Endothelial cell of umbilical vein (primary cell): Measurements from ENCODE around the gene APOO.

ENCODE experiments used
- EZH2 ChIP-seq: IDR thresholded peaks from 2 replicates; pipeline ENCODE4 v1.6.1; 2012; ENCODE audit warnings: borderline replicate concordance, low read depth, mild to moderate bottlenecking, moderate library complexity, low read length, inconsistent platforms; ENCODE audit not compliant: severe bottlenecking
- JUN ChIP-seq: IDR thresholded peaks from 2 replicates; pipeline ENCODE4 v1.6.1; 2011; ENCODE audit warnings: borderline replicate concordance, low read depth; ENCODE audit not compliant: insufficient read length, insufficient read depth
- POLR2A ChIP-seq: IDR thresholded peaks from 2 replicates; pipeline ENCODE4 v1.6.1; 2012; ENCODE audit warnings: low read depth, mild to moderate bottlenecking, control low read depth, low read length
- POLR2AphosphoS5 ChIP-seq: IDR thresholded peaks from 2 replicates; pipeline ENCODE4 v1.6.1; 2012; ENCODE audit warnings: low read depth, mild to moderate bottlenecking, control low read depth, low read length, moderate library complexity; ENCODE audit not compliant: insufficient read depth
- TF ChIP-seq, protein P1 (sequence below), 2 donors: IDR thresholded peaks; 1 replicate in 1 of 2; 2 replicates in 1 of 2; pipeline ENCODE4 v1.5.1; 2011; ENCODE audit warnings: low read length in 2 of 2, mild to moderate bottlenecking in 2 of 2, moderate library complexity in 2 of 2, control low read depth in 1 of 2, inconsistent platforms in 1 of 2, low read depth in 1 of 2; ENCODE audit not compliant: insufficient read depth in 1 of 2; ENCODE audit errors: extremely low read depth in 1 of 2
- TF ChIP-seq, protein P2 (sequence below): IDR thresholded peaks from 2 replicates; pipeline ENCODE4 v1.6.1; 2011; ENCODE audit not compliant: insufficient read depth, insufficient read length

DNA sequence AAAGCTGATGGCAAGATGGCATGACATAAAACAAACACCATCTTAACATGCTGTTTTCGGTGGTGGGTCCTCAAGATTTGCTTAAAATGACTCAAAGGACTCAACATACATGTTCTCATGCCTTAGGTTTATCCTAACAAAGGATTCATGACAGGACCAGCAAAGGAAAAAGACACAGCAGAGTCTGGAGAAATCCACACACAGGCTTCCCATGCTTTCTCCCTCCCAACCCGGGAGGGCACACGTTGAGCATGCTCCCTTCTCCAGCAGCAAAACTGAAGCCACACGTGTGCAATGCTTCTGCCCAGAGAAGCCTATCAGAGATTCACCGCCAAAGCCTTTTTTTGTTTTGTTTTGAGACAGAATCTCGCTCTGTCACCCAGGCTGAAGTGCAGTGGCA is 84.9 kb downstream of the APOO start:
- TF ChIP-seq EZH2 (no peak), POLR2AphosphoS5 (no peak), JUN (no peak), POLR2A (no peak)
- TF ChIP-seq, protein P1, sequence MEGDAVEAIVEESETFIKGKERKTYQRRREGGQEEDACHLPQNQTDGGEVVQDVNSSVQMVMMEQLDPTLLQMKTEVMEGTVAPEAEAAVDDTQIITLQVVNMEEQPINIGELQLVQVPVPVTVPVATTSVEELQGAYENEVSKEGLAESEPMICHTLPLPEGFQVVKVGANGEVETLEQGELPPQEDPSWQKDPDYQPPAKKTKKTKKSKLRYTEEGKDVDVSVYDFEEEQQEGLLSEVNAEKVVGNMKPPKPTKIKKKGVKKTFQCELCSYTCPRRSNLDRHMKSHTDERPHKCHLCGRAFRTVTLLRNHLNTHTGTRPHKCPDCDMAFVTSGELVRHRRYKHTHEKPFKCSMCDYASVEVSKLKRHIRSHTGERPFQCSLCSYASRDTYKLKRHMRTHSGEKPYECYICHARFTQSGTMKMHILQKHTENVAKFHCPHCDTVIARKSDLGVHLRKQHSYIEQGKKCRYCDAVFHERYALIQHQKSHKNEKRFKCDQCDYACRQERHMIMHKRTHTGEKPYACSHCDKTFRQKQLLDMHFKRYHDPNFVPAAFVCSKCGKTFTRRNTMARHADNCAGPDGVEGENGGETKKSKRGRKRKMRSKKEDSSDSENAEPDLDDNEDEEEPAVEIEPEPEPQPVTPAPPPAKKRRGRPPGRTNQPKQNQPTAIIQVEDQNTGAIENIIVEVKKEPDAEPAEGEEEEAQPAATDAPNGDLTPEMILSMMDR (IDR thresholded peaks at IDR 0.05; ENCODE audit: extremely low read depth in 1 of 2, insufficient read depth in 1 of 2, low read depth in 1 of 2, low read length in 2 of 2): no peak
- TF ChIP-seq, protein P2, sequence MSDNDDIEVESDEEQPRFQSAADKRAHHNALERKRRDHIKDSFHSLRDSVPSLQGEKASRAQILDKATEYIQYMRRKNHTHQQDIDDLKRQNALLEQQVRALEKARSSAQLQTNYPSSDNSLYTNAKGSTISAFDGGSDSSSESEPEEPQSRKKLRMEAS: no peak
